Measurements from ENCODE around the gene NUP133. TPM values are rescaled to one million over a fixed set of nuclear protein-coding genes. Genes with fewer than 3 reads are reported as not detected.
"Not testable (repeated sequence)": the region's sequence is repeated elsewhere in the genome, so short reads cannot be mapped to it uniquely, and the experiment has no call there.

The NUP133 gene
- total RNA-seq, 1 experiment from 2014 or later, result 59.0 TPM

GRCh38 chr1:229402993-229403392 is 105.1 kb downstream of the NUP133 start:
- TF ChIP-seq EZH2 (IDR thresholded peaks at IDR 0.05; ENCODE audit: borderline replicate concordance, low read depth, low read length, poor library complexity, severe bottlenecking) (no peak), CTCF (conservative IDR thresholded peaks at IDR 0.05; ENCODE audit: low read depth, low read length) (no peak)
- ChIA-PET CTCF (no interaction called here), POLR2A (ENCODE audit: low non-redundant PET) (no interaction called here)
- no TSS peak for BruUV-seq (replicated peaks)
- Histone ChIP-seq H3K4me1 (ENCODE audit: insufficient read depth, low read length, poor library complexity, severe bottlenecking) (peaks cover 6% of the 10 kb centered on the region), H3K4me3 (ENCODE audit: low read depth, low read length, poor library complexity, severe bottlenecking) (no peak overlapping the region), H3K36me3 (ENCODE audit: insufficient read depth, low read length, poor library complexity, severe bottlenecking) (no peaks in the 10 kb centered on the region), H3K27me3 (replicated peaks; ENCODE audit: insufficient read depth, low read depth, low read length, poor library complexity) (peaks cover 6% of the 10 kb centered on the region), H3K9me3 (ENCODE audit: low read depth, low read length, poor library complexity, severe bottlenecking) (no peaks in the 10 kb centered on the region), H3K27ac (ENCODE audit: low read depth, low read length, poor library complexity, severe bottlenecking) (no peak overlapping the region)
- DNase-seq (ENCODE audit: low spot score), result no peak
- intact Hi-C loops (cut with micrococcal nuclease; ENCODE audit: unreplicated experiment), result no loop called here

- H3K36me3 ChIP-seq (ENCODE audit: insufficient read depth, low read length, poor library complexity, severe bottlenecking); H3K4me3 ChIP-seq (ENCODE audit: low read depth, low read length, poor library complexity, severe bottlenecking); CTCF ChIA-PET; H3K27me3 ChIP-seq (replicated peaks; ENCODE audit: insufficient read depth, low read depth, low read length, poor library complexity); BruUV-seq (replicated peaks); H3K4me1 ChIP-seq (ENCODE audit: insufficient read depth, low read length, poor library complexity, severe bottlenecking); POLR2A ChIA-PET (ENCODE audit: low non-redundant PET); DNase-seq (ENCODE audit: low spot score); H3K9me3 ChIP-seq (ENCODE audit: low read depth, low read length, poor library complexity, severe bottlenecking); intact Hi-C loops (cut with micrococcal nuclease; ENCODE audit: unreplicated experiment); H3K27ac ChIP-seq (ENCODE audit: low read depth, low read length, poor library complexity, severe bottlenecking): not testable (repeated sequence)
Measured at GRCh38 chr1:229402329-229402728, 105.8 kb downstream of the NUP133 start.

GRCh38 chr1:229397762-229398161 is 110.4 kb downstream of the NUP133 start:
- TF ChIP-seq CTCF (conservative IDR thresholded peaks at IDR 0.05; ENCODE audit: low read depth, low read length), result no peak
- no peaks in the 10 kb centered on the region for H3K36me3 ChIP-seq (ENCODE audit: insufficient read depth, low read length, poor library complexity, severe bottlenecking)
- BruUV-seq (replicated peaks), result no TSS peak
- no peak for DNase-seq (ENCODE audit: low spot score)
- CTCF ChIA-PET, result no interaction called here
- no peak overlapping the region for H3K4me3 ChIP-seq (ENCODE audit: low read depth, low read length, poor library complexity, severe bottlenecking)
- H3K4me1 ChIP-seq (ENCODE audit: insufficient read depth, low read length, poor library complexity, severe bottlenecking), result peaks cover 6% of the 10 kb centered on the region
- intact Hi-C loops (cut with micrococcal nuclease; ENCODE audit: unreplicated experiment), result no loop called here
- no peaks in the 10 kb centered on the region for H3K9me3 ChIP-seq (ENCODE audit: low read depth, low read length, poor library complexity, severe bottlenecking)
- POLR2A ChIA-PET (ENCODE audit: low non-redundant PET), result no interaction called here
- H3K27ac ChIP-seq (ENCODE audit: low read depth, low read length, poor library complexity, severe bottlenecking), result no peak overlapping the region
- H3K27me3 ChIP-seq (replicated peaks; ENCODE audit: insufficient read depth, low read depth, low read length, poor library complexity), result peaks cover 6% of the 10 kb centered on the region

GRCh38 chr1:229396585-229397206 is 111.4 kb downstream of the NUP133 start:
- H3K27me3 ChIP-seq (replicated peaks; ENCODE audit: insufficient read depth, low read depth, low read length, poor library complexity), result peaks cover 6% of the 10 kb centered on the region
- ChIA-PET POLR2A (ENCODE audit: low non-redundant PET) (no interaction called here), CTCF (interaction anchor here (0.6 kb wide), 1 partner anchor 119 kb away, joined by 3 read pairs; no protein-coding TSS in a partner anchor)
- BruUV-seq (replicated peaks), result no TSS peak
- H3K36me3 ChIP-seq (ENCODE audit: insufficient read depth, low read length, poor library complexity, severe bottlenecking), result no peaks in the 10 kb centered on the region
- DNase-seq (ENCODE audit: low spot score), result no peak
- H3K4me3 ChIP-seq (ENCODE audit: low read depth, low read length, poor library complexity, severe bottlenecking), result no peak overlapping the region
- H3K27ac ChIP-seq (ENCODE audit: low read depth, low read length, poor library complexity, severe bottlenecking), result no peak overlapping the region
- intact Hi-C loops (cut with micrococcal nuclease; ENCODE audit: unreplicated experiment), result no loop called here
- no peaks in the 10 kb centered on the region for H3K9me3 ChIP-seq (ENCODE audit: low read depth, low read length, poor library complexity, severe bottlenecking)
- TF ChIP-seq CTCF (conservative IDR thresholded peaks at IDR 0.05; ENCODE audit: low read depth, low read length) (no peak), EZH2 (IDR thresholded peaks at IDR 0.05; ENCODE audit: borderline replicate concordance, low read depth, low read length, poor library complexity, severe bottlenecking) (no peak)
- H3K4me1 ChIP-seq (ENCODE audit: insufficient read depth, low read length, poor library complexity, severe bottlenecking), result peaks cover 6% of the 10 kb centered on the region

GRCh38 chr1:229394517-229394916 is 113.6 kb downstream of the NUP133 start:
- intact Hi-C loops (cut with micrococcal nuclease; ENCODE audit: unreplicated experiment); CTCF ChIA-PET; H3K4me3 ChIP-seq (ENCODE audit: low read depth, low read length, poor library complexity, severe bottlenecking); POLR2A ChIA-PET (ENCODE audit: low non-redundant PET); H3K27me3 ChIP-seq (replicated peaks; ENCODE audit: insufficient read depth, low read depth, low read length, poor library complexity); H3K9me3 ChIP-seq (ENCODE audit: low read depth, low read length, poor library complexity, severe bottlenecking); BruUV-seq (replicated peaks); H3K36me3 ChIP-seq (ENCODE audit: insufficient read depth, low read length, poor library complexity, severe bottlenecking); H3K4me1 ChIP-seq (ENCODE audit: insufficient read depth, low read length, poor library complexity, severe bottlenecking); H3K27ac ChIP-seq (ENCODE audit: low read depth, low read length, poor library complexity, severe bottlenecking); DNase-seq (ENCODE audit: low spot score): not testable (repeated sequence)
